Measurements from ENCODE around the gene PDE6C. TPM values are rescaled to one million over a fixed set of nuclear protein-coding genes. Genes with fewer than 3 reads are reported as not detected.

The PDE6C gene
- total RNA-seq, 2 donors from 2014 or later = not detected

GRCh38 chr10:93704451-93704850 lies 92.1 kb downstream of the PDE6C start:
- Histone ChIP-seq H3K27me3 (ENCODE audit: control insufficient read depth, insufficient read depth, low read length, poor library complexity, severe bottlenecking) (no peaks in the 10 kb centered on the region), H3K9ac (ENCODE audit: extremely low read depth, low read length, poor library complexity, severe bottlenecking) (no peak overlapping the region), H3K9me3 (ENCODE audit: control insufficient read depth, low read length) (no peaks in the 10 kb centered on the region), H3K4me1 (ENCODE audit: control insufficient read depth, insufficient read depth, low read length) (no peaks in the 10 kb centered on the region), H3K4me3 (ENCODE audit: low read length) (no peak overlapping the region), H3K36me3 (ENCODE audit: control insufficient read depth, insufficient read depth, low read length) (peaks cover 1% of the 10 kb centered on the region), H3K27ac (ENCODE audit: low read depth, low read length) (no peak overlapping the region)
- H3K36me3 Mint-ChIP-seq (ENCODE audit: low read depth) = no peaks in the 10 kb centered on the region
- WGBS, 2 experiments (ENCODE audit: insufficient coverage in 1 of 2, insufficient read length in 1 of 2) = 88 to 92% methylated on average over 4 to 5 of the region's 5 CpGs
- peaks cover 12% of the 10 kb centered on the region for H3K4me1 Mint-ChIP-seq
- DNase-seq = no peak
- no peaks in the 10 kb centered on the region for H3K9me3 Mint-ChIP-seq
- no peak for TF ChIP-seq CTCF (conservative IDR thresholded peaks at IDR 0.05)
- no peak overlapping the region for H3K4me3 Mint-ChIP-seq
- H3K27ac Mint-ChIP-seq = no peak overlapping the region
- no peaks in the 10 kb centered on the region for H3K27me3 Mint-ChIP-seq (ENCODE audit: insufficient read depth)

GRCh38 chr10:93707623-93708022 lies 95.3 kb downstream of the PDE6C start:
- H3K9me3 ChIP-seq (ENCODE audit: control insufficient read depth, low read length) = no peaks in the 10 kb centered on the region
- Mint-ChIP-seq H3K27me3 (ENCODE audit: insufficient read depth) (no peaks in the 10 kb centered on the region), H3K4me1 (peaks cover 3% of the 10 kb centered on the region), H3K36me3 (ENCODE audit: low read depth) (no peaks in the 10 kb centered on the region), H3K27ac (no peak overlapping the region), H3K9me3 (no peaks in the 10 kb centered on the region), H3K4me3 (no peak overlapping the region)
- no peak for TF ChIP-seq CTCF (conservative IDR thresholded peaks at IDR 0.05)
- no peaks in the 10 kb centered on the region for H3K4me1 ChIP-seq (ENCODE audit: control insufficient read depth, insufficient read depth, low read length)
- no peak overlapping the region for H3K9ac ChIP-seq (ENCODE audit: extremely low read depth, low read length, poor library complexity, severe bottlenecking)
- H3K27me3 ChIP-seq (ENCODE audit: control insufficient read depth, insufficient read depth, low read length, poor library complexity, severe bottlenecking) = no peaks in the 10 kb centered on the region
- no peaks in the 10 kb centered on the region for H3K36me3 ChIP-seq (ENCODE audit: control insufficient read depth, insufficient read depth, low read length)
- H3K4me3 ChIP-seq (ENCODE audit: low read length) = no peak overlapping the region
- no peak for DNase-seq
- H3K27ac ChIP-seq (ENCODE audit: low read depth, low read length) = no peak overlapping the region

GRCh38 chr10:93710333-93710909 lies 98.1 kb downstream of the PDE6C start:
- H3K27me3 Mint-ChIP-seq (ENCODE audit: insufficient read depth) = no peaks in the 10 kb centered on the region
- DNase-seq = no peak
- peaks cover 1% of the 10 kb centered on the region for H3K4me1 Mint-ChIP-seq
- no peak overlapping the region for H3K4me3 Mint-ChIP-seq
- Histone ChIP-seq H3K9ac (ENCODE audit: extremely low read depth, low read length, poor library complexity, severe bottlenecking) (no peak overlapping the region), H3K36me3 (ENCODE audit: control insufficient read depth, insufficient read depth, low read length) (no peaks in the 10 kb centered on the region), H3K4me3 (ENCODE audit: low read length) (no peak overlapping the region), H3K9me3 (ENCODE audit: control insufficient read depth, low read length) (no peaks in the 10 kb centered on the region), H3K27me3 (ENCODE audit: control insufficient read depth, insufficient read depth, low read length, poor library complexity, severe bottlenecking) (no peaks in the 10 kb centered on the region), H3K4me1 (ENCODE audit: control insufficient read depth, insufficient read depth, low read length) (no peaks in the 10 kb centered on the region), H3K27ac (ENCODE audit: low read depth, low read length) (no peak overlapping the region)
- H3K27ac Mint-ChIP-seq = no peak overlapping the region
- H3K36me3 Mint-ChIP-seq (ENCODE audit: low read depth) = no peaks in the 10 kb centered on the region
- no peaks in the 10 kb centered on the region for H3K9me3 Mint-ChIP-seq
- WGBS, 2 experiments (ENCODE audit: insufficient coverage in 1 of 2, insufficient read length in 1 of 2) = 85 to 91% methylated on average over 3 to 5 of the region's 5 CpGs
- TF ChIP-seq CTCF (conservative IDR thresholded peaks at IDR 0.05) = no peak

All from endodermal cell (in vitro differentiated cells).